ENCODE measurements around the gene ADARB1. TPM values are rescaled to one million over a fixed set of nuclear protein-coding genes. Genes with fewer than 3 reads are reported as not detected.

ADARB1 gene
- total and polyA plus RNA-seq, 2 experiments from 2014 or later = 4.8 to 14.8 TPM

GRCh38 chr21:45073301-45074047 lies 906 bp upstream of the ADARB1 start:
- Histone ChIP-seq H2AFZ (no peak overlapping the region), H3K4me3 (peak overlapping the region; percentile 64), H3K4me1 (ENCODE audit: insufficient read depth) (peaks cover 15% of the 10 kb centered on the region), H3K27ac (ENCODE audit: low read depth) (no peak overlapping the region), H4K20me1 (replicated peaks; ENCODE audit: insufficient read depth) (peaks cover 18% of the 10 kb centered on the region), H3K36me3 (ENCODE audit: insufficient read depth) (no peaks in the 10 kb centered on the region), H3F3A (replicated peaks; ENCODE audit: low read depth) (peaks cover 12% of the 10 kb centered on the region; the same call in 1 of the 2 replicates), H3K79me2 (replicated peaks; ENCODE audit: insufficient read depth) (peaks cover 7% of the 10 kb centered on the region), H3K4me2 (peak overlapping the region; percentile 77), H3K9me2 (ENCODE audit: insufficient read depth) (no peaks in the 10 kb centered on the region), H3K27me3 (ENCODE audit: insufficient read depth) (peaks cover 22% of the 10 kb centered on the region)
- peak; percentile 64 for DNase-seq (ENCODE audit: low spot score)
- H3K9me3 Mint-ChIP-seq = peaks cover 3% of the 10 kb centered on the region; the same call in 1 of the 3 replicates
- H3K27ac Mint-ChIP-seq = no peak overlapping the region; the same call in 1 of the 2 replicates
- H3K4me3 Mint-ChIP-seq = peak overlapping the region; percentile 82
- H3K27me3 Mint-ChIP-seq (ENCODE audit: insufficient read depth, low read depth, poor library complexity) = peaks cover 22% of the 10 kb centered on the region
- ATAC-seq = peak; percentile 44
- peaks cover 3% of the 10 kb centered on the region; the same call in 1 of the 3 replicates for H3K36me3 Mint-ChIP-seq (ENCODE audit: low read depth)
- TF ChIP-seq EZH2phosphoT487 (IDR thresholded peaks at IDR 0.05; ENCODE audit: unreplicated experiment) = no peak
- TF ChIP-seq, protein P1, sequence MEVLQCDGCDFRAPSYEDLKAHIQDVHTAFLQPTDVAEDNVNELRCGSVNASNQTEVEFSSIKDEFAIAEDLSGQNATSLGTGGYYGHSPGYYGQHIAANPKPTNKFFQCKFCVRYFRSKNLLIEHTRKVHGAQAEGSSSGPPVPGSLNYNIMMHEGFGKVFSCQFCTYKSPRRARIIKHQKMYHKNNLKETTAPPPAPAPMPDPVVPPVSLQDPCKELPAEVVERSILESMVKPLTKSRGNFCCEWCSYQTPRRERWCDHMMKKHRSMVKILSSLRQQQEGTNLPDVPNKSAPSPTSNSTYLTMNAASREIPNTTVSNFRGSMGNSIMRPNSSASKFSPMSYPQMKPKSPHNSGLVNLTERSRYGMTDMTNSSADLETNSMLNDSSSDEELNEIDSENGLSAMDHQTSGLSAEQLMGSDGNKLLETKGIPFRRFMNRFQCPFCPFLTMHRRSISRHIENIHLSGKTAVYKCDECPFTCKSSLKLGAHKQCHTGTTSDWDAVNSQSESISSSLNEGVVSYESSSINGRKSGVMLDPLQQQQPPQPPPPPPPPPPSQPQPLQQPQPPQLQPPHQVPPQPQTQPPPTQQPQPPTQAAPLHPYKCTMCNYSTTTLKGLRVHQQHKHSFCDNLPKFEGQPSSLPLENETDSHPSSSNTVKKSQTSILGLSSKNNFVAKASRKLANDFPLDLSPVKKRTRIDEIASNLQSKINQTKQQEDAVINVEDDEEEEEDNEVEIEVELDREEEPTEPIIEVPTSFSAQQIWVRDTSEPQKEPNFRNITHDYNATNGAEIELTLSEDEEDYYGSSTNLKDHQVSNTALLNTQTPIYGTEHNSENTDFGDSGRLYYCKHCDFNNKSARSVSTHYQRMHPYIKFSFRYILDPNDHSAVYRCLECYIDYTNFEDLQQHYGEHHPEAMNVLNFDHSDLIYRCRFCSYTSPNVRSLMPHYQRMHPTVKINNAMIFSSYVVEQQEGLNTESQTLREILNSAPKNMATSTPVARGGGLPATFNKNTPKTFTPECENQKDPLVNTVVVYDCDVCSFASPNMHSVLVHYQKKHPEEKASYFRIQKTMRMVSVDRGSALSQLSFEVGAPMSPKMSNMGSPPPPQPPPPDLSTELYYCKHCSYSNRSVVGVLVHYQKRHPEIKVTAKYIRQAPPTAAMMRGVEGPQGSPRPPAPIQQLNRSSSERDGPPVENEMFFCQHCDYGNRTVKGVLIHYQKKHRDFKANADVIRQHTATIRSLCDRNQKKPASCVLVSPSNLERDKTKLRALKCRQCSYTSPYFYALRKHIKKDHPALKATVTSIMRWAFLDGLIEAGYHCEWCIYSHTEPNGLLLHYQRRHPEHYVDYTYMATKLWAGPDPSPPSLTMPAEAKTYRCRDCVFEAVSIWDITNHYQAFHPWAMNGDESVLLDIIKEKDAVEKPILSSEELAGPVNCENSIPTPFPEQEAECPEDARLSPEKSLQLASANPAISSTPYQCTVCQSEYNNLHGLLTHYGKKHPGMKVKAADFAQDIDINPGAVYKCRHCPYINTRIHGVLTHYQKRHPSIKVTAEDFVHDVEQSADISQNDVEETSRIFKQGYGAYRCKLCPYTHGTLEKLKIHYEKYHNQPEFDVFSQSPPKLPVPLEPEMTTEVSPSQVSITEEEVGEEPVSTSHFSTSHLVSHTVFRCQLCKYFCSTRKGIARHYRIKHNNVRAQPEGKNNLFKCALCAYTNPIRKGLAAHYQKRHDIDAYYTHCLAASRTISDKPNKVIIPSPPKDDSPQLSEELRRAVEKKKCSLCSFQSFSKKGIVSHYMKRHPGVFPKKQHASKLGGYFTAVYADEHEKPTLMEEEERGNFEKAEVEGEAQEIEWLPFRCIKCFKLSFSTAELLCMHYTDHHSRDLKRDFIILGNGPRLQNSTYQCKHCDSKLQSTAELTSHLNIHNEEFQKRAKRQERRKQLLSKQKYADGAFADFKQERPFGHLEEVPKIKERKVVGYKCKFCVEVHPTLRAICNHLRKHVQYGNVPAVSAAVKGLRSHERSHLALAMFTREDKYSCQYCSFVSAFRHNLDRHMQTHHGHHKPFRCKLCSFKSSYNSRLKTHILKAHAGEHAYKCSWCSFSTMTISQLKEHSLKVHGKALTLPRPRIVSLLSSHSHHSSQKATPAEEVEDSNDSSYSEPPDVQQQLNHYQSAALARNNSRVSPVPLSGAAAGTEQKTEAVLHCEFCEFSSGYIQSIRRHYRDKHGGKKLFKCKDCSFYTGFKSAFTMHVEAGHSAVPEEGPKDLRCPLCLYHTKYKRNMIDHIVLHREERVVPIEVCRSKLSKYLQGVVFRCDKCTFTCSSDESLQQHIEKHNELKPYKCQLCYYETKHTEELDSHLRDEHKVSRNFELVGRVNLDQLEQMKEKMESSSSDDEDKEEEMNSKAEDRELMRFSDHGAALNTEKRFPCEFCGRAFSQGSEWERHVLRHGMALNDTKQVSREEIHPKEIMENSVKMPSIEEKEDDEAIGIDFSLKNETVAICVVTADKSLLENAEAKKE (CRISPR knock-in tag; IDR thresholded peaks at IDR 0.05) = no peak
- TF ChIP-seq POLR2AphosphoS5 (IDR thresholded peaks at IDR 0.05; ENCODE audit: low read depth) = peak; percentile 36; the same call in 1 of the 2 replicates
- H3K4me1 Mint-ChIP-seq = peaks cover 13% of the 10 kb centered on the region
